A549 treated with AZD2906 at 1 μM for 4 hours (cell line): Measurements from ENCODE around the gene KLK2. TPM values are rescaled to one million over a fixed set of nuclear protein-coding genes. Genes with fewer than 3 reads are reported as not detected.

Experiments
- total RNA-seq: library from RNA; stranded (reverse); fragments of 200-300 nt; extraction: Qiagen RNA extraction; gene quantifications from 5 replicates; pipeline ENCODE4 v1.2.3, GENCODE V29; 2022

The KLK2 gene
- total RNA-seq = 0.06 to 0.27 TPM (median 0.13 TPM) in 5 replicates

GRCh38 chr19:50873056-50873455 lies at the start of gene KLK2:
Gene KLK2 (plus strand): TSS chr19:50873439. CDS start chr19:50873474, 35 bp downstream.

DNA sequence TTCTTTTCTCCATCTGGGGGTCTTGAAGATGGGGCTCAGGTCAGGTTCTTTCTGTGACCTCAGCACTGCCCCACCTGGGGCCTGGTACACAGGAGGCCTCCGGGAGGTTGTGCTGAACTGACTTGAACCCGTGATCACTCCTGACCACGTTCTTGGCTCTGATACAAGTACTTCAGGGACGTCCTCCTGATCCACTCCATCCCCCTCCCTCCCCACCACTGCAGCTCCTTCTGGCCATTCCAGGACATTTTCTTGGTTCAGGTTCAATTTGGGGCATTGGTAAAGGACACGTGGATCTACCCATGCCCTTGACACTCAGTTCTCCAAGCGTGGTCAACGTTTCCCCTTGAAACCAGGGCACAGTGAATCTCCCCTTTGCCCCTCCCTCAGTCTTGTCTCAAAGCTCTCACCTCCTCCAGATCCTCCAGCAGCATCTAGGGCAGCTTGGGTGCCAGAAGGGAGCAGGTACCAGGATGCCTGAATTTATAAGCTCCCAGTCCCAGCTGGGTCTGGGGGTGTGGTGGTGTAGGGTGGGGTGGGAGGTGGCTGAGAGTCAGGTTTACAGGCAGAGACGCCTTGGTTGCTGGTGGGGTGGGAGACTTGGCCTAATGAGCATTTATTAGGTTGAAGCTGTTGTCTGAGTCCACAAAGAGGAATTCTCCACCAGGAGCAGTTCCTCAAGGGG lies 40.0 kb upstream of the KLK2 start, which contains the start of gene KLK15:
Gene KLK15, minus strand, starts transcription at position 458 of the 685 bp plus-strand sequence. CDS start 2,082 bp downstream, outside the sequence.

DNA sequence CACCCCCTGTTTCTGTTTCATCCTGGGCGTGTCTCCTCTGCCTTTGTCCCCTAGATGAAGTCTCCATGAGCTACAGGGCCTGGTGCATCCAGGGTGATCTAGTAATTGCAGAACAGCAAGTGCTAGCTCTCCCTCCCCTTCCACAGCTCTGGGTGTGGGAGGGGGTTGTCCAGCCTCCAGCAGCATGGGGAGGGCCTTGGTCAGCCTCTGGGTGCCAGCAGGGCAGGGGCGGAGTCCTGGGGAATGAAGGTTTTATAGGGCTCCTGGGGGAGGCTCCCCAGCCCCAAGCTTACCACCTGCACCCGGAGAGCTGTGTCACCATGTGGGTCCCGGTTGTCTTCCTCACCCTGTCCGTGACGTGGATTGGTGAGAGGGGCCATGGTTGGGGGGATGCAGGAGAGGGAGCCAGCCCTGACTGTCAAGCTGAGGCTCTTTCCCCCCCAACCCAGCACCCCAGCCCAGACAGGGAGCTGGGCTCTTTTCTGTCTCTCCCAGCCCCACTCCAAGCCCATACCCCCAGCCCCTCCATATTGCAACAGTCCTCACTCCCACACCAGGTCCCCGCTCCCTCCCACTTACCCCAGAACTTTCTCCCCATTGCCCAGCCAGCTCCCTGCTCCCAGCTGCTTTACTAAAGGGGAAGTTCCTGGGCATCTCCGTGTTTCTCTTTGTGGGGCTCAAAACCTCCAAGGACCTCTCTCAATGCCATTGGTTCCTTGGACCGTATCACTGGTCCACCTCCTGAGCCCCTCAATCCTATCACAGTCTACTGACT lies 18.4 kb upstream of the KLK2 start, which contains the start of gene KLK3:
Gene KLK3, plus strand, starts transcription at position 280 of the 775 bp plus-strand sequence. Its CDS starts 41 bp downstream, at position 321.

GRCh38 chr19:50911206-50912101 lies 38.2 kb downstream of the KLK2 start, which contains the start of gene KLK4:
Gene KLK4 (minus strand): TSS chr19:50911395. CDS start chr19:50910738, 657 bp downstream.

Other genes starting within 250 kb of the KLK2 start
- gene SYT3, start 233.6 kb upstream of the KLK2 start, total RNA-seq = 0.39 to 0.63 TPM (median 0.46 TPM) in 5 replicates
- gene C19orf81, start 224.0 kb upstream of the KLK2 start, total RNA-seq = 3.5 to 13.4 TPM (median 10.5 TPM) in 5 replicates
- gene SHANK1, start 153.6 kb upstream of the KLK2 start, total RNA-seq = 0.09 to 0.31 TPM (median 0.17 TPM) in 5 replicates
- 5.9 to 11.1 TPM (median 10.8 TPM) in 5 replicates for gene CLEC11A, start 150.1 kb upstream of the KLK2 start, total RNA-seq
- not detected in 5 replicates for gene GPR32, start 103.0 kb upstream of the KLK2 start, total RNA-seq
- gene ACP4, start 83.0 kb upstream of the KLK2 start, total RNA-seq = not detected in 5 replicates
- 0.09 to 0.29 TPM (median 0.20 TPM) in 5 replicates for gene KLK1, start 49.7 kb upstream of the KLK2 start, total RNA-seq
- not detected in 5 replicates for gene KLK15, start 39.9 kb upstream of the KLK2 start, total RNA-seq
- not detected in 5 replicates for gene KLK3, start 18.5 kb upstream of the KLK2 start, total RNA-seq
- 0.14 to 0.17 TPM (median 0.16 TPM) in 3 of 5 replicates, not detected in the others for gene KLK4, start 38.0 kb downstream of the KLK2 start, total RNA-seq
- gene KLK5, start 79.6 kb downstream of the KLK2 start, total RNA-seq = 0.09 TPM in 1 of 5 replicates, not detected in the others
- gene KLK6, start 96.2 kb downstream of the KLK2 start, total RNA-seq = 0.15 to 0.54 TPM (median 0.22 TPM) in 5 replicates
- 0.09 to 0.17 TPM in 2 of 5 replicates, not detected in the others for gene KLK7, start 110.5 kb downstream of the KLK2 start, total RNA-seq
- gene KLK8, start 128.2 kb downstream of the KLK2 start, total RNA-seq = not detected in 5 replicates
- gene KLK10, start 146.3 kb downstream of the KLK2 start, total RNA-seq = 0.17 to 0.65 TPM (median 0.30 TPM) in 5 replicates
- gene KLK11, start 153.2 kb downstream of the KLK2 start, total RNA-seq = not detected in 5 replicates
- gene KLK12, start 161.6 kb downstream of the KLK2 start, total RNA-seq = not detected in 5 replicates
- gene KLK13, start 191.7 kb downstream of the KLK2 start, total RNA-seq = 0.06 to 0.20 TPM (median 0.15 TPM) in 5 replicates
- 0.17 to 0.61 TPM (median 0.33 TPM) in 5 replicates for gene KLK14, start 209.4 kb downstream of the KLK2 start, total RNA-seq
- 4.6 to 17.1 TPM (median 13.6 TPM) in 5 replicates for gene CTU1, start 235.0 kb downstream of the KLK2 start, total RNA-seq